HFFc6 (cell line): Measurements from ENCODE around the gene NCS1. TPM values are rescaled to one million over a fixed set of nuclear protein-coding genes. Genes with fewer than 3 reads are reported as not detected.

Experiments
- DNase-seq: peaks from one replicate; pipeline ENCODE4 v3.0.0-alpha.2; 2018
- H3K27ac Mint-ChIP-seq: 2 replicates; pipeline ENCODE4 v1.8.0; 2020; ENCODE audit warnings: mild to moderate bottlenecking, mixed read lengths
- H3K27me3 Mint-ChIP-seq: 2 replicates; pipeline ENCODE4 v1.8.0; 2021; ENCODE audit warnings: mild to moderate bottlenecking, moderate library complexity, mixed read lengths; ENCODE audit not compliant: insufficient read depth
- H3K36me3 Mint-ChIP-seq: 2 replicates; pipeline ENCODE4 v1.8.0; 2021; ENCODE audit warnings: low read depth, mixed read lengths
- H3K4me1 Mint-ChIP-seq: 2 replicates; pipeline ENCODE4 v1.8.0; 2020; ENCODE audit warnings: low read depth, mixed read lengths
- H3K4me3 Mint-ChIP-seq: 2 replicates; pipeline ENCODE4 v1.8.0; 2020; ENCODE audit warnings: mild to moderate bottlenecking, moderate library complexity, mixed read lengths
- H3K9me3 Mint-ChIP-seq: 2 replicates; pipeline ENCODE4 v1.8.0; 2020; ENCODE audit warnings: mild to moderate bottlenecking, mixed read lengths
- total RNA-seq, 6 experiments: library from RNA; stranded (reverse); fragmentation: NEBNext Ultra II Directional; extraction: Animal tissue kit (Norgen Biotek cat#: 25700); gene quantifications; 2 replicates in 1 of 6; 3 replicates in 5 of 6; pipeline ENCODE4 v1.2.3, GENCODE V29; 2021
- TF ChIP-seq, protein P1 (sequence below): fragments of 200-600 bp; sonication (generic); IDR thresholded peaks from 2 replicates; pipeline ENCODE4 v1.5.0; 2021; ENCODE audit warnings: antibody characterized with exemption, mild to moderate bottlenecking

Gene NCS1
- total RNA-seq, 6 experiments from 2014 or later = 96.5 to 108 (median 104) TPM

DNA sequence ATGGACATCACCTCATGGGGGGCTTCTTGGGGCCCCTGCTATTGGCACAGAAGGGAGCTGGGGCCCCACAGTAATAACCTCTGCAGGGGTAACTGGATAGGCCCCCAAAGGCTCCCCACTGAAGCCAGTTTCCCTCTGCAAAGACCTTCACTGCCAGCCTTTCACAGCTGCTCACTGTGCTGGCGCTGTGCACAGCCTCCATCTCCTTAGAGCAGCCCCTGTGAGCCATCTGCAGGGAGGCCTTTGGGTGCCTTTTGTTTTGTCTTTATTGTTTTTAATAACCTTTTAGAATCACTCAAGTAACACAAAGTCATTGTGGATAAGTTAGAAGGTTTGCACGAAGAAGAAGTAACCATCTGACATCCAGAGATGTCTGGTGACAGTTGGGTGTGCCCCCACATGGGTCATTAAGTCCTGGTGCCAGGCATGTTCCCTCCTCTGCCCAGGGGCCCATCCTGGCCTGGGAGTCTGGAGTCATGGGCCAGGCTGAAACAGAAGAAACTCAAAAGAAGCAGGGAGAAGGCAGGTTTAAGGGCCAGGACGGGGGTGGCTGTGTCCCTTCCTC lies 42.7 kb downstream of the NCS1 start:
- Mint-ChIP-seq H3K9me3 (no peaks in the 10 kb centered on the region), H3K27me3 (no peaks in the 10 kb centered on the region; the same call in none of the 2 replicates), H3K4me3 (no peak overlapping the region), H3K27ac (peak overlapping the region; percentile 49; the same call in 1 of the 2 replicates), H3K36me3 (peaks cover 8% of the 10 kb centered on the region; the same call in 1 of the 2 replicates), H3K4me1 (no peaks in the 10 kb centered on the region)
- TF ChIP-seq, protein P1, sequence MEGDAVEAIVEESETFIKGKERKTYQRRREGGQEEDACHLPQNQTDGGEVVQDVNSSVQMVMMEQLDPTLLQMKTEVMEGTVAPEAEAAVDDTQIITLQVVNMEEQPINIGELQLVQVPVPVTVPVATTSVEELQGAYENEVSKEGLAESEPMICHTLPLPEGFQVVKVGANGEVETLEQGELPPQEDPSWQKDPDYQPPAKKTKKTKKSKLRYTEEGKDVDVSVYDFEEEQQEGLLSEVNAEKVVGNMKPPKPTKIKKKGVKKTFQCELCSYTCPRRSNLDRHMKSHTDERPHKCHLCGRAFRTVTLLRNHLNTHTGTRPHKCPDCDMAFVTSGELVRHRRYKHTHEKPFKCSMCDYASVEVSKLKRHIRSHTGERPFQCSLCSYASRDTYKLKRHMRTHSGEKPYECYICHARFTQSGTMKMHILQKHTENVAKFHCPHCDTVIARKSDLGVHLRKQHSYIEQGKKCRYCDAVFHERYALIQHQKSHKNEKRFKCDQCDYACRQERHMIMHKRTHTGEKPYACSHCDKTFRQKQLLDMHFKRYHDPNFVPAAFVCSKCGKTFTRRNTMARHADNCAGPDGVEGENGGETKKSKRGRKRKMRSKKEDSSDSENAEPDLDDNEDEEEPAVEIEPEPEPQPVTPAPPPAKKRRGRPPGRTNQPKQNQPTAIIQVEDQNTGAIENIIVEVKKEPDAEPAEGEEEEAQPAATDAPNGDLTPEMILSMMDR = no peak
- DNase-seq = no peak

DNA sequence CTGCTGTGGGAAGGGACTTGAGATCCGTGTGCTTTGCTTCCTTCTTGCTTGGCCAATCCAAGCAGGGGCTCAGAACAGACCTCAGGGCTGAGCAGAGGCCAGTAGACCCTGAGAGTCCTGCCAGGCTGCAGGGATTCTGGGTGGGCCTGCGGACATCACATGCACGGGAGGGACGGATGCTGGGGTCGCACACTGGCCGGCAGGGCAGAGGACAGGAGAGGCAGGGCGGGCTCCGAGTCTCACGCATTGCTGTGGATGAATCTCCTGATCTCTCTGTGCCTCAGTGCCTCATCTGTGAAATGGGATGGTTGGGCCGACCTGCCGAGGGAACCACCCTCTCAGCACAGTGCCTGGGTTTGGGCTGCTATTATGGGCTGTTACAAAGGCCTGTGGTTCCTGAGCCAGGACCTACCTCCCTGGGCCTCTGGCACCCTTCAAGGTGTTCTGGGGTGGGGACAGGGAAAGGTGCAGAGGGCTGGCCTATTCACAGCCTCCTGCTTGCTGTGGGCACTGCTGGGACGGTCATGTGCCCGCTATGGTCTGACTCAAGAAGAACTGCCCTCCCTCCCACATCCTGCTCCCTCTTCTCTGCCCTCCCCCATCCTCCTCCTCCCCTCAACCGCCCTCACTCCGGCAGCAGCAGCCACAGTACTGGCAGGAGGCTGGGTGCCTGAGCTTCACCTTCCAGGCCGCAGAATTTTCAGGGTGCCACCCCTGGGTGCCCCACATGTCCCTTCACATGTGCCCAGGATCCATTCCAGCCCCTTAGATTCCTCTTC lies 43.3 kb downstream of the NCS1 start:
- peaks cover 8% of the 10 kb centered on the region; the same call in 1 of the 2 replicates for H3K36me3 Mint-ChIP-seq
- TF ChIP-seq, protein P1 = no peak
- no peak for DNase-seq
- 0 out of 2 replicates have a peak, but pooled peaks cover 5% of the 10 kb centered on the region for H3K4me1 Mint-ChIP-seq
- no peaks in the 10 kb centered on the region; the same call in none of the 2 replicates for H3K27me3 Mint-ChIP-seq
- H3K4me3 Mint-ChIP-seq = no peak overlapping the region
- H3K27ac Mint-ChIP-seq = no peak overlapping the region
- no peaks in the 10 kb centered on the region for H3K9me3 Mint-ChIP-seq

DNA sequence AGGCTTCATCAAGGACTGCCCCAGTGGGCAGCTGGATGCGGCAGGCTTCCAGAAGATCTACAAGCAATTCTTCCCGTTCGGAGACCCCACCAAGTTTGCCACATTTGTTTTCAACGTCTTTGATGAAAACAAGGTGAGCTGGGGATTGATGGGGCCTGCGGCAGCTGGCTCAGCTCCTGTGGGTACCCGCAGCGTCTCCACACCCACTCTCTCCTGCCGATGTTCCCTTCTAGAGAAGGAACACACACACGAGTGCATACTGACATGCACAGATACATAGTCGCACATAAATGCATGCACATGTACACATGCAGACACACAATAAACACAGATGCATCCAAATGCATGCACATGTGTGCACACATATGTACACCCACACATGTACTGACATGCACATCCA lies 45.6 kb downstream of the NCS1 start:
- Mint-ChIP-seq H3K36me3 (peaks cover 8% of the 10 kb centered on the region; the same call in 1 of the 2 replicates), H3K27me3 (no peaks in the 10 kb centered on the region; the same call in 1 of the 2 replicates), H3K4me1 (0 out of 2 replicates have a peak, but pooled peaks cover 5% of the 10 kb centered on the region), H3K27ac (no peak overlapping the region), H3K4me3 (no peak overlapping the region), H3K9me3 (no peaks in the 10 kb centered on the region)
- TF ChIP-seq, protein P1 = no peak
- DNase-seq = no peak

DNA sequence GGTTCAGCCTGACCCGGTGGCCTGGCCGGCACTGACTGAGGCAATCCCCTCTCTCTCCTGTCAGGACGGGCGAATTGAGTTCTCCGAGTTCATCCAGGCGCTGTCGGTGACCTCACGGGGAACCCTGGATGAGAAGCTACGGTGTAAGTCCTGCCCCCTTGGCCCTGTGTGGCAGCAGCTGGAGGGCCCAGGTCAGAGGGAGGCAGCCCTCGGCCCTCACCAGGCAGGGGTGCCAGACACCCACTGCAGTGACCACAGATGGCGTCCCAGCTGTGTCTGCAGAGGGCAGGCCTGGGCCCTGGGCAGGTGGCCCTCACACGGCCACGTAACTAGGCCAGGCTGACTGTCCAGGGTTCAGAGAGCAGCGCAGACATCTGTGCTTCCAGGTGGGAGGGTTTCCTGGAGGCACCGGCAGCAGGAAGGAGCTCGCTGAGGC lies 47.5 kb downstream of the NCS1 start:
- Mint-ChIP-seq H3K4me3 (no peak overlapping the region), H3K9me3 (no peaks in the 10 kb centered on the region), H3K27ac (no peak overlapping the region), H3K27me3 (no peaks in the 10 kb centered on the region), H3K36me3 (peaks cover 8% of the 10 kb centered on the region; the same call in 1 of the 2 replicates), H3K4me1 (0 out of 2 replicates have a peak, but pooled peaks cover 5% of the 10 kb centered on the region)
- TF ChIP-seq, protein P1 = no peak
- no peak for DNase-seq

DNA sequence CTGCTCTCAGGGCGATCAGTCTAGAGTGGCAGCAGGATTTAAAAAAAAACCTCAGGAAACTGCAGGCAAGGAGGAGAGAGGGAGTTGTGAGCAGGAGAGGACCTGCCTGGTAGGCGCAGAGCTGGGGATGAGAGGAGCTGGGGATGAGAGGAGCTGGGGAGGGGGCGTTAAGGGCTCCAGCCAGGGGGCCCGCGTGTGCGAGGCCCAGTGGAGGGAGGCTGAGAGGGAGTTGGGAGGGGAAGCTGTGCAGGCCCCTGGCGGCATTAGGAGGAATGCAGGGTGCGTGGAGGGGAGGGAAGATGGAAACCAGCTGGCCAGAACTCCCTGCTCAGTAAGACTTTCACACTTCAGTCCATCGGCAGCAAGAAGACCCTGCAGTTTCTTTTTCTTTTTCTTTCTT lies 48.1 kb downstream of the NCS1 start:
- Mint-ChIP-seq H3K9me3 (no peaks in the 10 kb centered on the region), H3K36me3 (peaks cover 8% of the 10 kb centered on the region; the same call in 1 of the 2 replicates), H3K27ac (peak overlapping the region; percentile 39; the same call in 1 of the 2 replicates), H3K27me3 (no peaks in the 10 kb centered on the region), H3K4me1 (0 out of 2 replicates have a peak, but pooled peaks cover 5% of the 10 kb centered on the region), H3K4me3 (no peak overlapping the region)
- no peak for DNase-seq
- TF ChIP-seq, protein P1 = peak; percentile 12; the same call in 1 of the 2 replicates
